IPS-18c (cell line): ENCODE measurements around the gene CAPN15.

Experiments
- H3K4me3 ChIP-seq: 2 replicates; pipeline ENCODE4 v1.7.0; 2013; ENCODE audit warnings: low read depth, mild to moderate bottlenecking, low read length, moderate library complexity; ENCODE audit not compliant: insufficient read depth
- H3K9me3 ChIP-seq: one replicate; pipeline ENCODE4 v1.6.1; 2013; ENCODE audit warnings: mild to moderate bottlenecking, low read length, moderate library complexity; ENCODE audit not compliant: control insufficient read depth, insufficient read depth

CAPN15 gene

GRCh38 chr16:554297-554621, 26.7 kb downstream of the CAPN15 start:
- no peak overlapping the region for H3K4me3 ChIP-seq
- no peaks in the 10 kb centered on the region for H3K9me3 ChIP-seq

- Histone ChIP-seq H3K4me3 (no peak overlapping the region), H3K9me3 (no peaks in the 10 kb centered on the region)
Observed at GRCh38 chr16:554640-555365, 27.3 kb downstream of the CAPN15 start.

DNA sequence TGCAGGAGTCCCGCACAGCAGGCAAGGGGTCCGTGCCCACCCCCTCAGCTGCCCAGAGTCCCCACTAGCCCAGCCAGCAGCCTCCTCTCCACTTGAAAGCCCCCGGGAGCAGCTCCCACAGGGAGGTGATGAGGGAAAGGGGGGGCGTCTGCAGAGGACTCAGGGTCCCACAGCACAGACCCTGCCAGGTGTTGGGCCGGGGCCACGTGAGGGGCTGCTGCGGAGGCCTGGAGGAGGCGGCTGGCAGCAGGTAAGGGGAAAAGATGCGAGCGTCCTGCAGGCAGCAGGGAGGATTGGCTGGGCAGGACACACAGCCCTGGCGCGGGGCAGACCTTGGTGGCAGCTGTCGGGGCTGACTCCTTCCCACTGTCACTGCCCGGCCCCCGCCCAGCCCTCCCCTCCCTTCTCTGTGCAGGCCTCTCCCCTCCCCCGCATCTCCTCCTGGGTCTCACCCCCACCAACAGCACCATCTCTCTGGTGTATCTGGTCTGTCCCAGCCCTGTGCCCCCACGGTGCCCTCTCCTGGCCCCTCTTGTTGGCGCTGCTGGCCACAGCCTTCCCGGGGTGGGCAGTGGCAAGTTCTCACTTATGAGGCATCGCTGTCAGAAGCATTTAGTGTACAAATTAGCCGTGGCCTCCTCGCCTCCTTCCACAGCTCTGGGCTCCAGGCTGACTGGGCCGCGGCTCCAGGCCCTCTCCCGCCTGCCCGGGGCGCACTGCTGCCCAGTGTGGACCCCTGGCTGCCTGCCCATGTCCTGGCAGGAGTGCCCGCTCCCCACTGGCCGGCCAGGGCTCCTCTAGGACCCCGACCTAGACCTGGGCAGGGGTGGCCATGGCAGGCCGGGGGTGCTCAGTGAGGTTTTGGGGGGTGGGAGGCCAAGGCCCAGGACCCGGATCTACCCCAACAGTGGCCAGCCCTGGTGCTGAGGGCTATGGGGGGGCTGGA, 28.3 kb downstream of the CAPN15 start:
- H3K4me3 ChIP-seq, result no peak overlapping the region
- no peaks in the 10 kb centered on the region for H3K9me3 ChIP-seq

GRCh38 chr16:556474-557173, 29.1 kb downstream of the CAPN15 start:
- H3K9me3 ChIP-seq, result no peaks in the 10 kb centered on the region
- H3K4me3 ChIP-seq, result no peak overlapping the region

- H3K4me3 ChIP-seq, result no peak overlapping the region
Observed at GRCh38 chr16:557463-558297, 30.2 kb downstream of the CAPN15 start.

GRCh38 chr16:558298-559020, 30.9 kb downstream of the CAPN15 start:
- Histone ChIP-seq H3K4me3 (no peak overlapping the region), H3K9me3 (no peaks in the 10 kb centered on the region)

More at GRCh38 chr16:557463-558297, 30.2 kb downstream of the CAPN15 start:
- no peaks in the 10 kb centered on the region for H3K9me3 ChIP-seq

DNA sequence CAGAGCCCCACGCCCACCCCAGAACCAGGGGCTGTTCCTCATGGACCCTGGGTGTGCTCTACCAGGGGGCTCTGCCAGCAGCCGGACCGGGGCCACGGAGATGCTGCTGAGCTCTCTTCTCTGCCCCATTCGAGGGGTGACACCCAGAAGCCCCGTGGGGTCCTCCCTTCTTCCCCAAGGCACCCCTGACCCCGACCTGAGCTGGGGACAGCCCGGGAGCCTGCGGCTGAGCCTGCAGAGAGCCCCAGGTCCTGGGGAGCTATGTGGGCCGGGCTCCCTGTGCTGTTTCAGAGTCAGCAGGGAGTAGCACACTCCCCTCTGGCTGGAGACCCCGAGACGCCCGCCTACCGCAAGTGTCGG, 31.5 kb downstream of the CAPN15 start:
- no peak overlapping the region for H3K4me3 ChIP-seq
- no peaks in the 10 kb centered on the region for H3K9me3 ChIP-seq

GRCh38 chr16:559411-560203, 32.1 kb downstream of the CAPN15 start:
- Histone ChIP-seq H3K4me3 (peak overlapping the region; percentile 24; the same call in 1 of the 2 replicates), H3K9me3 (no peaks in the 10 kb centered on the region)

DNA sequence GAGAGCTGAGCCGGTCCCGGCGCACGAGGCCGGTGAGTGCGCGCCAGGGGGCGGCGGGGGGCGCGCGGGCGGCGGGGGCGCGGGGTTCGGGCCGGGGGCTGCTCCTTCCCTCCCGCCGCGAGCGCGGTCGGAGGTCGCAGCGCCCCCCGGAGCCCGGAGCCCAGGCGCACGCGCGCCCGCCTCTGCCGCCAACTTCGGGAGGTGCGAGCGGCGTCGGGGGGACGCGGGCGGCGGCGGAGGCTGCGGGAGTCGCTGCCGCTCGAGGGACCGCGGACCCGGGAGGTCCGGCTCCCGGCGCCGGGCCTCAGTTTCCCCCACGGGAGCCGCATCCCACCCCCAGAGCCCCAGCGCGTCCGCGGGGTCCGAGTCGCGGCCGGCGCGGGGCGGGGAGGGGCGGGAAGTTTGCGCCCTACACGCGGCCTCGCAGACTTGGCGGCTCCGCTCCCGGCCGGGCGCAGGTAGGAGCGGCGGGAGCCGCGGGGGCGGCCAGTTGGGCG, 32.7 kb downstream of the CAPN15 start, which contains the start of gene PRR35:
Gene PRR35, plus strand, starts transcription at position 191 of the 497 bp plus-strand sequence. CDS start 2,901 bp downstream, outside the sequence.
- Histone ChIP-seq H3K9me3 (no peaks in the 10 kb centered on the region), H3K4me3 (peak within 1 kb of the TSS; percentile 52; the same call in 1 of the 2 replicates)

DNA sequence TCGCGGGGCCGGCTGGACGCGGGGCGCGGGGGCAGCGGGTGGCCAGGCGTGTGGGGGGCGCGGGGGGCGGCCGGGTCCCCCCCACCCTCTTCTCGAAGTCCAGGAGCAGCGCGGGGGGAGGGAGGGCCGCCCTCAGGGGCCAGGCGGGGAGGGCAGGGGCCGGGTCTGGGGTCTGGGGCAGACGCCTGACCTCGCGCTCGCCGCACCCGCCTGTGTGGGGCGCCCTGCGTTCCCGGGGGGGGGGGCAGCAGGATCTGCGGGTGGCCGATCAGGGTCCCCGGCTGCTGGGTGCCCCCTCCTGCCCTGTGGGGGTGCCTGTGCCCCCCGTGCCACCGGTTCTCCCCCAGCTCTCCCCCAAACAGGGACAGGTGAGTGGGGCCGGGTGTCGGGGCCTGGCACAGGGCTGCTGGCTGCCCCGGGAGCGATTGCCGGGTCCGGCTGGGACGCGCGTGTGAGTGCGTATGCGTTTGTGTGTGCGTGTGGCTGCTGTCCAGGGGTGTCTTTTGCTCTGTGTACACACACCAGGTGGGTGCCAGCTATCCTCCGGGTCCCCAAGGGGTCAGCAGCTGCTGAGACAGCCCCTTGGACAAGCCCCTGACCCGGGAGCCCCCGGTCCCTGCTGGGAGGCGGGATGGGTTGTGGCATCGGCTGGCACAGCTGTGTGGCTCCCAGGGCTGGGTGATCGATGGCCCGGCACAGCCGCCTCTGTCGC, 33.3 kb downstream of the CAPN15 start:
- no peaks in the 10 kb centered on the region for H3K9me3 ChIP-seq

GRCh38 chr16:561413-561794, 33.9 kb downstream of the CAPN15 start:
- H3K9me3 ChIP-seq, result no peaks in the 10 kb centered on the region
- H3K4me3 ChIP-seq, result no peak overlapping the region

More for the DNA sequence above, 33.3 kb downstream of the CAPN15 start:
- H3K4me3 ChIP-seq, result no peak overlapping the region; the same call in 1 of the 2 replicates

DNA sequence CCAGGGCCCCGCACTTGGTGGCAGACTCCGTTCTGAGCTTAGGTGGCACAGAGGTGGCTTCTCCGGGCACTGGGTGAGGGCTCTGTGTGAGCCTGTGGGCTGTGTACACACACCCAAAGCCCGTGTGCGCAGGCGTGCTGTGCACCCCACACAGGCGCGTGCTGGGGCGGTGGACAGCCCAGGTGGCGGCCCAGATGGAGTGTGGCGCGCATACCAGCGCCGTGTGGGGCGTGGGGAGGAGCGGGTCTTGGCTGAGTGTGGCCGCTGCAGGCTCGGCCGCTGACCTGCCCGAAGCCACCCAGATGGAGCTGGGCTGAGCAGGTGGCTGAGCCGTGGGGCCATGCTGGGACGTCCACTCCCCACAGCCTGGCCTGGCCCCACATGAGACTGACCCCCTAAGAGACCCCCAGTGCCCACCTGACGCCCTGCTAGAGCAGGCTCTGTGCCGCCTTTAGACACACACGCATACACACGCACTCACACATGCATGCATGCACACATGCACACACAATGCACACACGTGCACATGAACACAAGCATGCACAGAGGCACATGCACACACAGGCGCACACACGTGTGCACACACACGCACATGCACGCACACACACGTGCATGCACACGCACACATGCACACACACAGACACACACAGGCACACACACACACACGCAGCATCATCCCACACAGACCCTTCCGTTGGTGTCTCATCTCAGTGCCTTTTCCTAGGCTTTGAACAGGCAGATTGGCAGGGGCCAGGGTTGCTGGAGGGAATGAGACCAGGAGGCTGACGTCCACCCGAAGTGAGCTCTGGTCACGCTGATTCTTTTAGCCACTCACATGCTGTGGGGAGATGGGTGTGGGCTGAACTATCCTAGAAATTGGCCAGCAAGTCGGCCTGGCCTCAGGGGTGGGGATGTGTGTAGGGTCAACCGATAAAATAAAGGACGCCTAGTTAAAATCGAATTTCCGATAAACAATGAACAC, 34.7 kb downstream of the CAPN15 start:
- H3K9me3 ChIP-seq, result no peaks in the 10 kb centered on the region
- no peak overlapping the region for H3K4me3 ChIP-seq

GRCh38 chr16:563072-563644, 35.6 kb downstream of the CAPN15 start:
- Histone ChIP-seq H3K4me3 (no peak overlapping the region), H3K9me3 (no peaks in the 10 kb centered on the region)
